Anterior cingulate cortex (tissue), 58 donors: Measurements from ENCODE around the gene OR11H6.
"Not testable (repeated sequence)": the region's sequence is repeated elsewhere in the genome, so short reads cannot be mapped to it uniquely, and the experiment has no call there.

Source experiments
- DNase-seq, 58 donors: peaks; one replicate each; lab custom pipeline; 2025; lab: John Stamatoyannopoulos, UW

OR11H6 gene

GRCh38 chr14:20247646-20248246 lies 24.2 kb downstream of the OR11H6 start:
- DNase-seq = no peak

DNA sequence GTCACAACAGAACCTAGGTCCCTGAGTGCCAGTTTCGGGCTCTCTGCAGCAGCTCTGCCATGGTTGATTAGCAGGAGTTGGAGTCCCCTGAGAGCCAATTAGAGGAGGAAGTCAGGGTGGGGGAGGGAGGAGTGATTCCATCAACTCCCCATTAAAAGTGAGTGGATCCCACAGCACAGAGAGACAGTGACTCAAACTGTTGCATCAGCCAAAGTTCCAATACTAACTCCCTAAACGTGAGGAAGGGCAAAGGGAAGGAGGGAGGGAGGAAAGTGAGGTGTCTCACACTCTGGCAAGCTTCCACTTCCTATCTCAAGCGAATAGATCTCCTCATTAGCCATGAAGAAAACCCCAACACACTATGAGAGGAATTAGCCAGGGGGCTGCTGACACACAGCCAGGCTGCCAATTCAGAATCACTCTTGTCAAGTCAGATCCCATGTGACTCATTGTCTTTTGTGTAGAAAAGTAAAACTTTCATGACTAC lies 39.2 kb downstream of the OR11H6 start:
- DNase-seq = no peak

GRCh38 chr14:20264361-20264760 lies 40.9 kb downstream of the OR11H6 start:
- not testable (repeated sequence) for DNase-seq

DNA sequence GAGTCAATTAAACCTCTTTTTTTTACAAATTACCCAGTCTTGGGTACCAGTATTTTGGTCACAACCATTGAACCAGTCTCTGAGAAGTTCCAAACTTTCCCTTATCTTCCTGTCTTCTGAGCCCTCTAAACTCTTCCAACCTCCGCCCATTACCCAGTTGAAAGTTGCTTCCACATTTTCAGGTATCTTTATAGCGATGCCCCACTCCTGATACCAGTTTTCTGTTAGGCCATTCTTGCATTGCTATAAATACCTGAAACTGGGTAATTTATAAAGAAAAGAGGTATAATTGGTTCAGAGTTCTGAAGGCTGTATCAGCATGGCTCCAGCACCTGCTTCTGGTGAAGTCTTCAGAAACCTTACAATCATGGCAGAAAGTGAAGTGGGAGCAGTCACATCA lies 50.6 kb downstream of the OR11H6 start:
- no peak for DNase-seq
